NCI-H1436 (cell line): Measurements from ENCODE around the gene LNX2.

Experiments
- DNase-seq: peaks from one replicate; lab custom pipeline; 2025; lab: John Stamatoyannopoulos, UW

LNX2 gene

DNA sequence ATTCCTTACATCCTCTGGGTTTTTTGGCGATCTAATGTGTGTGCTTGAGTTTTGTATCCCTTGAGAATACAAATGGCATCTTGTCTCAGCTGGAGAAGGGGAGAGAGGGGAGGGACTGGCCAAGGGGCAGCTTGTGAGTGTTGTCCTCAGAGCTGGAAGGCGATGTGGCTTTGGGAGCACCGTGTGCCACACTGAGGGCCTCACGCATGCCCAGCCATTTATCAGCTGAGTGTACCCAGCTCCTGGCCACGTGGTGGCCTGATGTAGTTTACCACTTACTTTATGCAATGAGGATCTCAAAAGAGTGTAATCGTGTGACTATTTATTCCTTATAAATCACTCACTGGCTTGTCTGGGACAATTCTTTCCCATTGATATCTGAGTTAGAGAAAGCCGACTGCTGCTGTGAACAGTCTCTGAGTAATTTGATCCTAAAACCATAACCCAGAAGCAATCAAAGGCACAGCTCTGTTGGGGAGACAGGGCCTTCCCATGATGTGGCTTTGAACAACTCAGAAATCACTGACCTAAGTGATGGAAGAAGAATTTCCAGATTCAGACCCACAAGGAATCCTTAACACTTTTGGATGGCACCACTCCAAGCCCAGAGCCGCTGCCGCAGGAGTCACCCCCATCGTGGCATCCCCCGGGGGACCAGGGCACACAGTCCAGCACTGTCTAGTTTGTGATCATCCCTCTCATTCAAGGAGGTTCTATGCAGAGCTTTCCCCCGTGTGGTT is 116.0 kb downstream of the LNX2 start:
- DNase-seq: no peak

GRCh38 chr13:27500806-27501534 is 119.4 kb downstream of the LNX2 start:
- DNase-seq: no peak

GRCh38 chr13:27497563-27498230 is 122.6 kb downstream of the LNX2 start:
- no peak for DNase-seq

DNA sequence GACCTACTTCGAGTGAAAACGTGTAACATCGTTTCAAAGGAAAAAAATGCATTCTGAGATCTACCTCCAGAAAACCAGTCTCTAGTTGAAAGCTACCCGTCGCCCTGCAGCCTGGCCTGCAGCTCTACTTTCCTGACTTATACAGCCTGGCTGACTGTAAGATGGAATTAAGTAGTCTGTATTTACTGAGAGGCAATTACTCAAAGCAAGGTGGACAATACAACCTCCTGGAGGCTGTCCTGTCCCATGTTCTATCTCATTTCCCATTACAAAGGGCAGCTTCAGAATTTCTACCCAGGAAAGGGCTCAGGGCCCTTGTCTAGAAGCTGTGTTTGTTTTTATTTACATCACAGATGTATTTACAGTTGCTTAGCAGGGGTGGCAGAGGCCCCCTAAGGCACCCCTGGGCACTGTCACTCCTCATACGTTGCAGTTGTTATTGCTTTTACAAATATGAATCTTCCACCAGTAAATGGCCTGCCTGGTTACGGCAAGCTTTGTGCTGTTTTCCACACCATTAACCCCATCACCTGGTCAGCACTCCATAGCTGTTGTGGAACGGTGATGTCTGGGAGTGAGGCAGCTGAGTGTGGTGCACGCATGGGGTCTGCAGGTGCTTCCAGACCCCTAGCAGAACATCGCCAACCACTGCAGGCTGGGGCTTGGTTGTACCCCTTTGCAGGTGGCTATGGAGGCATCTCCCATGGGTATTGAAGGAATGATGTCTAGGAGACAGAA is 123.6 kb downstream of the LNX2 start:
- no peak for DNase-seq

DNA sequence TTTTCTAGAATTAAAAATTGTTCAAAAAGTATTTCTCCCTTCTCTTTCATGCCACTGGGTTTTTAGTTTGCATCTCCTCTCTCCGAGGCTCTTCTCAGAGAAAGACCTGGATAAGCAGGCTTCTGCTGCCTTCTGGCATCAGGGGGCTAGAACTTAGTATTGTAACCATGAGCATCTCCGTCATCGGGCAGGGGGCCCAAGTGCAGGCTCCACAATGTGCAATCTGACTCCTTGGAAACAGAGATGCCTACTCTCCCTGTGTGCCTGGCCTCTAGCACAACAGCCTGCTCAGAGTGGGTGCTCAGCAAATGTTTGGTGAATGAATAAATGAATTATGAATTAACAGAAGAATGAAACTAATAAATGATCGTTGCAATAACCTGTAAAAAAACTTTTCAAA is 124.3 kb downstream of the LNX2 start:
- DNase-seq: no peak
